Neural cell (in vitro differentiated cells): ENCODE results near the gene ANKRD66. TPM values are rescaled to one million over a fixed set of nuclear protein-coding genes. Genes with fewer than 3 reads are reported as not detected.

Source experiments
- H2AFZ ChIP-seq: fragments of 200-600, 300-800 bp; sonication (generic), shearing (Covaris generic); 2 replicates; pipeline ENCODE4 v1.6.0; 2014; ENCODE audit warnings: low read depth, mild to moderate bottlenecking, antibody characterized with exemption, low read length, moderate library complexity
- H3F3A ChIP-seq: fragments of 200-600 bp; shearing (Covaris generic); 2 replicates; pipeline ENCODE4 v1.6.1; 2016; ENCODE audit warnings: mild to moderate bottlenecking, moderate library complexity, mixed read lengths, antibody characterized with exemption, low read length; ENCODE audit not compliant: insufficient read depth, poor library complexity, severe bottlenecking
- H3K27ac ChIP-seq: fragments of 200-600, 300-800 bp; sonication (generic), shearing (Covaris generic); 2 replicates; pipeline ENCODE4 v1.5.1; 2014; ENCODE audit warnings: mild to moderate bottlenecking, low read length, moderate library complexity
- H3K27me3 ChIP-seq: fragments of 300-800, 200-600 bp; sonication (generic), shearing (Covaris generic); 2 replicates; pipeline ENCODE4 v1.6.0; 2014; ENCODE audit warnings: mild to moderate bottlenecking, low read depth, low read length, moderate library complexity; ENCODE audit not compliant: insufficient read depth
- H3K36me3 ChIP-seq: fragments of 300-800, 200-600 bp; sonication (generic), shearing (Covaris generic); 2 replicates; pipeline ENCODE4 v1.5.1; 2014; ENCODE audit warnings: mild to moderate bottlenecking, antibody characterized with exemption, low read length, moderate library complexity; ENCODE audit not compliant: insufficient read depth
- H3K4me2 ChIP-seq: fragments of 300-800, 200-600 bp; sonication (generic), shearing (Covaris generic); 2 replicates; pipeline ENCODE4 v1.6.0; 2014; ENCODE audit warnings: mild to moderate bottlenecking, low read length
- H3K4me3 ChIP-seq: fragments of 300-800, 200-600 bp; sonication (generic), shearing (Covaris generic); 2 replicates; pipeline ENCODE4 v1.5.1; 2014; ENCODE audit warnings: mild to moderate bottlenecking, low read length, moderate library complexity
- H3K79me2 ChIP-seq: fragments of 200-600 bp; shearing (Covaris generic); replicated peaks from 2 replicates; pipeline ENCODE4 v1.6.0; 2014; ENCODE audit warnings: mild to moderate bottlenecking, low read length, moderate library complexity; ENCODE audit not compliant: insufficient read depth
- H3K9ac ChIP-seq: fragments of 300-800, 200-600 bp; sonication (generic), shearing (Covaris generic); 2 replicates; pipeline ENCODE4 v1.6.1; 2016; ENCODE audit warnings: mild to moderate bottlenecking, low read length, mixed read lengths
- H3K9me2 ChIP-seq: fragments of 200-600 bp; shearing (Covaris generic); 2 replicates; pipeline ENCODE4 v1.6.1; 2016; ENCODE audit warnings: mild to moderate bottlenecking, low read length, mixed read lengths; ENCODE audit not compliant: insufficient read depth
- H3K9me3 ChIP-seq: fragments of 200-600, 300-800 bp; sonication (generic), shearing (Covaris generic); 2 replicates; pipeline ENCODE4 v1.6.1; 2016; ENCODE audit warnings: mild to moderate bottlenecking, mixed run types, low read length, moderate library complexity, mixed read lengths
- H4K20me1 ChIP-seq: fragments of 200-600 bp; shearing (Covaris generic); 2 replicates; pipeline ENCODE4 v1.6.1; 2016; ENCODE audit warnings: mild to moderate bottlenecking, mixed run types; ENCODE audit not compliant: insufficient read depth
- CTCF ChIP-seq: fragments of 450-650 bp; IDR thresholded peaks from 2 replicates; pipeline ENCODE4 v1.5.1; 2014; ENCODE audit warnings: antibody characterized with exemption, mild to moderate bottlenecking, moderate library complexity; ENCODE audit not compliant: poor library complexity, severe bottlenecking
- EP300 ChIP-seq: fragments of 450-650 bp; conservative IDR thresholded peaks from 2 replicates; pipeline ENCODE4 v1.6.1; 2014; ENCODE audit warnings: antibody characterized with exemption, mild to moderate bottlenecking, moderate library complexity; ENCODE audit not compliant: poor library complexity, severe bottlenecking
- MXI1 ChIP-seq: fragments of 450-650 bp; conservative IDR thresholded peaks from 2 replicates; pipeline ENCODE4 v1.6.1; 2014; ENCODE audit warnings: antibody characterized with exemption, mild to moderate bottlenecking; ENCODE audit not compliant: poor library complexity, severe bottlenecking
- POLR2AphosphoS5 ChIP-seq: IDR thresholded peaks from 2 replicates; pipeline ENCODE4 v1.6.1; 2012
- RAD21 ChIP-seq: fragments of 450-650 bp; conservative IDR thresholded peaks from 2 replicates; pipeline ENCODE4 v1.6.1; 2014; ENCODE audit warnings: antibody characterized with exemption, mild to moderate bottlenecking, moderate library complexity
- REST ChIP-seq: IDR thresholded peaks from 2 replicates; pipeline ENCODE4 v1.6.1; 2012; ENCODE audit warnings: borderline replicate concordance
- SMC3 ChIP-seq: fragments of 450-650 bp; conservative IDR thresholded peaks from 2 replicates; pipeline ENCODE4 v1.6.1; 2014; ENCODE audit warnings: antibody characterized with exemption, mild to moderate bottlenecking, moderate library complexity; ENCODE audit not compliant: poor library complexity
- TAF1 ChIP-seq: IDR thresholded peaks from 2 replicates; pipeline ENCODE4 v1.6.1; 2012; ENCODE audit warnings: low read depth
- polyA plus RNA-seq: library from polyadenylated mRNA; depleted of rRNA; stranded (reverse); fragments of >200 nt; gene quantifications from 2 replicates; pipeline ENCODE4 v1.2.3, GENCODE V29; 2014

Gene ANKRD66
- polyA plus RNA-seq, 1 donor from 2014 or later: not detected

- Histone ChIP-seq H4K20me1 (no peaks in the 10 kb centered on the region), H3K36me3 (no peaks in the 10 kb centered on the region), H3K9ac (no peak overlapping the region), H3K4me3 (no peak overlapping the region), H3K9me3 (no peaks in the 10 kb centered on the region), H3K79me2 (no peaks in the 10 kb centered on the region), H3F3A (no peaks in the 10 kb centered on the region), H2AFZ (no peak overlapping the region), H3K27ac (no peak overlapping the region), H3K9me2 (no peaks in the 10 kb centered on the region), H3K27me3 (no peaks in the 10 kb centered on the region), H3K4me2 (no peak overlapping the region)
- TF ChIP-seq RAD21: peak; percentile 76
- peak; percentile 91 for TF ChIP-seq SMC3
- no peak for TF ChIP-seq POLR2AphosphoS5
- TF ChIP-seq CTCF: peak; percentile 81
Observed at GRCh38 chr6:46781478-46782378, 35.0 kb downstream of the ANKRD66 start.

- Histone ChIP-seq H3F3A (no peaks in the 10 kb centered on the region), H3K9me3 (no peaks in the 10 kb centered on the region), H3K27ac (no peak overlapping the region), H3K36me3 (no peaks in the 10 kb centered on the region), H3K4me2 (no peak overlapping the region), H3K9me2 (no peaks in the 10 kb centered on the region), H4K20me1 (no peaks in the 10 kb centered on the region), H3K4me3 (no peak overlapping the region), H3K27me3 (no peaks in the 10 kb centered on the region), H2AFZ (no peak overlapping the region), H3K9ac (no peak overlapping the region), H3K79me2 (no peaks in the 10 kb centered on the region)
- TF ChIP-seq SMC3 (no peak), MXI1 (no peak), RAD21 (no peak), TAF1 (no peak), CTCF (no peak), POLR2AphosphoS5 (no peak), EP300 (no peak), REST (no peak)
Observed at GRCh38 chr6:46784535-46784934, 37.8 kb downstream of the ANKRD66 start.
